PC-9 (cell line): ENCODE results near the gene PDK2. TPM values are rescaled to one million over a fixed set of nuclear protein-coding genes. Genes with fewer than 3 reads are reported as not detected.

Experiments used
- BruUV-seq: library from RNA; stranded (reverse); fragments of 400-500 nt; replicated peaks from 2 replicates; lab custom pipeline; 2021; lab: Mats Ljungman, UMichigan
- CTCF ChIA-PET: fragments of 300-600 bp; sonication (Branson Sonifier 250); formaldehyde crosslinking; loops from one replicate; lab custom pipeline; 2022; ENCODE audit warnings: antibody characterized with exemption; lab: Charles Lee
- POLR2A ChIA-PET: fragments of 300-600 bp; sonication (Branson Sonifier 250); formaldehyde crosslinking; loops from one replicate; lab custom pipeline; 2022; ENCODE audit warnings: antibody characterized with exemption; ENCODE audit not compliant: unreplicated experiment; lab: Charles Lee
- DNase-seq, 2 experiments: peaks; one replicate each; pipeline versions ENCODE4 v3.0.0 to v3.0.0-alpha.2; 2015 to 2022; ENCODE audit warnings: mixed read lengths in 1 of 2
- H2AFZ ChIP-seq: fragments of 200-600 bp; sonication (generic); 2 replicates; pipeline ENCODE4 v1.8.1; 2017; ENCODE audit warnings: antibody characterized with exemption
- H3F3A ChIP-seq: fragments of 200-600 bp; sonication (generic); 2 replicates; pipeline ENCODE4 v1.8.1; 2017; ENCODE audit warnings: antibody characterized with exemption, mild to moderate bottlenecking, low read depth; ENCODE audit not compliant: insufficient read depth
- H3K27ac ChIP-seq: fragments of 200-600 bp; sonication (generic); 2 replicates; pipeline ENCODE4 v1.6.1; 2016; ENCODE audit warnings: mixed run types
- H3K27me3 ChIP-seq: fragments of 200-600 bp; sonication (generic); 2 replicates; pipeline ENCODE4 v1.6.1; 2016; ENCODE audit warnings: low read depth, mixed run types; ENCODE audit not compliant: insufficient read depth
- H3K36me3 ChIP-seq: fragments of 200-600 bp; sonication (generic); 2 replicates; pipeline ENCODE4 v1.6.1; 2016; ENCODE audit warnings: low read depth, mixed run types
- H3K4me1 ChIP-seq: fragments of 200-600 bp; sonication (generic); replicated peaks from 2 replicates; pipeline ENCODE4 v1.6.1; 2016; ENCODE audit warnings: mixed run types; ENCODE audit not compliant: insufficient read depth
- H3K4me2 ChIP-seq: fragments of 200-600 bp; sonication (generic); 2 replicates; pipeline ENCODE4 v1.6.1; 2017; ENCODE audit warnings: mixed run types
- H3K4me3 ChIP-seq: fragments of 200-600 bp; sonication (generic); 2 replicates; pipeline ENCODE4 v1.6.1; 2016; ENCODE audit warnings: mixed run types
- H3K79me2 ChIP-seq: fragments of 200-600 bp; sonication (generic); 2 replicates; pipeline ENCODE4 v1.6.1; 2017; ENCODE audit warnings: low read depth, mixed run types
- H3K9me2 ChIP-seq: fragments of 200-600 bp; sonication (generic); 2 replicates; pipeline ENCODE4 v1.8.1; 2017; ENCODE audit warnings: mild to moderate bottlenecking; ENCODE audit not compliant: insufficient read depth
- H3K9me3 ChIP-seq: fragments of 200-600 bp; sonication (generic); 2 replicates; pipeline ENCODE4 v1.8.1; 2016; ENCODE audit warnings: low read depth; ENCODE audit not compliant: insufficient read depth
- H4K20me1 ChIP-seq: fragments of 200-600 bp; sonication (generic); 2 replicates; pipeline ENCODE4 v1.8.1; 2017; ENCODE audit not compliant: insufficient read depth
- EZH2 ChIP-seq: fragments of 200-600 bp; sonication (generic); IDR thresholded peaks from 2 replicates; pipeline ENCODE4 v1.8.0; 2017; ENCODE audit warnings: antibody characterized with exemption, low read depth
- intact Hi-C: fragments of 100-400 bp; cut with micrococcal nuclease; formaldehyde crosslinking; loops from one replicate; pipeline ENCODE4 v1.10.0; 2022; ENCODE audit not compliant: unreplicated experiment
- total RNA-seq: library from RNA; stranded (reverse); gene quantifications from 2 replicates; pipeline ENCODE4 v1.2.3, GENCODE V29; 2021
- TF ChIP-seq, protein P1 (sequence below): fragments of 200-600 bp; sonication (generic); conservative IDR thresholded peaks from 2 replicates; pipeline ENCODE4 v1.6.1; 2017; ENCODE audit warnings: mixed run types, antibody characterized with exemption, mild to moderate bottlenecking, moderate library complexity

The PDK2 gene
- total RNA-seq, 1 experiment from 2014 or later, result 58.7 TPM

DNA sequence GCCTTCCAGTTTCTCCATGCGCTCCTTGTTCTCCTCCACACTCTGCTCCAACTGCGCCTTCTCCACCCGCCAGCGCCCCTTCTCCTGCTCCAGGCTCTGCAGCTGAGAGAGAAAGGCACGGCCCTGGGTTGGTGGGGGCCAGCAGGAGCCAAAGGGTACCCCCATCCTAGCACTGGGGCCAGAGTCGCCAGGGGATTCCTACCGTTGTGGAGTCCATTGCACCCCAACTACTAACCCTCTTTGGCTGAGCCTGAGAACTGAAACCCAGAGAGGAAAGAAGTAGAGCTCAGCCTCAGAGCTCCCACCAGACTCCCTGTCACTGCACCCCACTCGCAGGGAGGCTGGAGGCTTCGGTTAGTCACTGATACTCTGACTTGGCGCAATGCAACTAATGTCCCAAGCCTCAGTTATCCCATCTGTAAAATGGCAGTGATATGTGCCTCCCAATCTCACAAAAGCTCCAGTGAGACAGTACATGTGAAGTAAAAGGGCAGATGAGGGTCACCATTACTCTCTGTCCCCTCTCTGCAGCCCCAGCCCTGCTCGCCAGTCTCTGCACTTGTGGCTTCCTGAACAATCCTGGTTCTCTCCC is 41.0 kb downstream of the PDK2 start:
- Histone ChIP-seq H3K36me3 (peaks cover 19% of the 10 kb centered on the region), H3K4me1 (peaks cover 9% of the 10 kb centered on the region; the same call in 1 of the 2 replicates), H3K4me3 (no peak overlapping the region), H3K79me2 (no peaks in the 10 kb centered on the region), H3F3A (peaks cover 20% of the 10 kb centered on the region), H4K20me1 (peaks cover 10% of the 10 kb centered on the region), H3K9me2 (no peaks in the 10 kb centered on the region), H3K27me3 (no peaks in the 10 kb centered on the region), H3K27ac (no peak overlapping the region), H2AFZ (no peak overlapping the region), H3K9me3 (no peaks in the 10 kb centered on the region), H3K4me2 (no peak overlapping the region)
- ChIA-PET POLR2A (no interaction called here), CTCF (no interaction called here)
- TF ChIP-seq, protein P1, sequence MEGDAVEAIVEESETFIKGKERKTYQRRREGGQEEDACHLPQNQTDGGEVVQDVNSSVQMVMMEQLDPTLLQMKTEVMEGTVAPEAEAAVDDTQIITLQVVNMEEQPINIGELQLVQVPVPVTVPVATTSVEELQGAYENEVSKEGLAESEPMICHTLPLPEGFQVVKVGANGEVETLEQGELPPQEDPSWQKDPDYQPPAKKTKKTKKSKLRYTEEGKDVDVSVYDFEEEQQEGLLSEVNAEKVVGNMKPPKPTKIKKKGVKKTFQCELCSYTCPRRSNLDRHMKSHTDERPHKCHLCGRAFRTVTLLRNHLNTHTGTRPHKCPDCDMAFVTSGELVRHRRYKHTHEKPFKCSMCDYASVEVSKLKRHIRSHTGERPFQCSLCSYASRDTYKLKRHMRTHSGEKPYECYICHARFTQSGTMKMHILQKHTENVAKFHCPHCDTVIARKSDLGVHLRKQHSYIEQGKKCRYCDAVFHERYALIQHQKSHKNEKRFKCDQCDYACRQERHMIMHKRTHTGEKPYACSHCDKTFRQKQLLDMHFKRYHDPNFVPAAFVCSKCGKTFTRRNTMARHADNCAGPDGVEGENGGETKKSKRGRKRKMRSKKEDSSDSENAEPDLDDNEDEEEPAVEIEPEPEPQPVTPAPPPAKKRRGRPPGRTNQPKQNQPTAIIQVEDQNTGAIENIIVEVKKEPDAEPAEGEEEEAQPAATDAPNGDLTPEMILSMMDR, result no peak
- no peak for TF ChIP-seq EZH2
- intact Hi-C loops, result no loop called here
- no TSS peak for BruUV-seq
- no peak for DNase-seq

DNA sequence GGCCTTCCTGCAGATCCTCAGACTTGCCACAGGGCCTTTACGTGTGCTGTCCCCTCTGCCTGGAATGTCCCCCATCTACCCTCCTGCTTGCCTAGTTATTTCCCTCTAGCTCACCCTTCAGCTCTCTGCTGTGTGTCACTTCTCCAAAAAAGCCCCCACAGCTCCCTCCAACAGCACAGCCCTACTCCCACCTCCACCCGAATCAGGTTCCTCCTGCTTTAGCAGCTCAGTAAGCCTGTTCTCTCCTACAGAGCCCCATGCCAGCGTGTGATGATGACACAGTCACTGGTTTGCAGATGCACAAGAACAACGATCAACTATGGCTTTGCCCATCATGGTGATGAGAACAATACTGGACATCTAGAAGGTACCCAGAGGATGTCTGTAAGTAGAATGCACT is 41.9 kb downstream of the PDK2 start:
- H3K27me3 ChIP-seq, result no peaks in the 10 kb centered on the region
- CTCF ChIA-PET, result interaction anchor here (0.6 kb wide), 1 partner anchor 136 kb away, joined by 3 read pairs; no protein-coding TSS in a partner anchor

DNA sequence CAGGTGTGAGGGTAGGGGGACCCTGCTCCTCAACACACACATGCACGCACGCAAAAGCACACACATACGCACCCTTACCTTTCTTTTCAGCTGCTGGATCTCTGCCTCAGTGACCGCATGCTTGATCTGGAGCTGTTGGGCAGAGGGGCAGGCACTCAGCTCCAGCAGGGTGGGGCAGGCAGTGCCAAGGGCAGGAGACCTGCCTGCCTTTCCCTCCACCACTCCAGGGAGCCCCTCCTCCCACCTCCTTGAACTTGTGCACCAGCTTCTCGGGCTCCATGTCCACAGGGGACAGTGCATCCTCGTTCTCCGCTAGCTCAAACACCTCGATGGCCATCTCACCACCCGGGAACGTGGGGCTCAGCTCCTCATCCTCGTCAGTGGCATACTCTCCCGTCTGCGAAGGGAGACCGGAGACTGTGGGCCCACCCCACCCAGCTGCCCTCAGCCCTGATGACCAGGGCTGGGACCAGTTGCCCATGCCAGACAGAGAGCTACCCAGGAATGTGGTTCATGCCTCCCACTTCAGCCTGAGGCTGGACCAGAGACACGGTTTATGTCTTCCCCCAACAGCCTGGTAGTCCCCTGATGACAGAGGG is 44.1 kb downstream of the PDK2 start:
- no peaks in the 10 kb centered on the region for H3K9me2 ChIP-seq
- no peak overlapping the region for H3K4me2 ChIP-seq
- CTCF ChIA-PET, result interaction anchor here (0.7 kb wide), 1 partner anchor 21 kb away, joined by 3 read pairs; no protein-coding TSS in a partner anchor
- H3K4me3 ChIP-seq, result no peak overlapping the region
- no peak for DNase-seq
- peaks cover 22% of the 10 kb centered on the region for H4K20me1 ChIP-seq
- peaks cover 5% of the 10 kb centered on the region for H3K4me1 ChIP-seq
- no peaks in the 10 kb centered on the region for H3K9me3 ChIP-seq
- H3K27me3 ChIP-seq, result no peaks in the 10 kb centered on the region
- H3K36me3 ChIP-seq, result peaks cover 37% of the 10 kb centered on the region
- TF ChIP-seq, protein P1, result no peak
- no peak for TF ChIP-seq EZH2
- no TSS peak for BruUV-seq
- intact Hi-C loops, result no loop called here
- H3F3A ChIP-seq, result peaks cover 3% of the 10 kb centered on the region
- H3K27ac ChIP-seq, result no peak overlapping the region
- POLR2A ChIA-PET, result interaction anchor here (0.6 kb wide), 1 partner anchor 9 kb away, joined by 4 read pairs; no protein-coding TSS in a partner anchor
- H2AFZ ChIP-seq, result no peak overlapping the region
- no peaks in the 10 kb centered on the region; the same call in 1 of the 2 replicates for H3K79me2 ChIP-seq

More for the DNA sequence above, 41.9 kb downstream of the PDK2 start:
- intact Hi-C loops, result no loop called here
- no TSS peak for BruUV-seq
- Histone ChIP-seq H3K9me2 (no peaks in the 10 kb centered on the region), H4K20me1 (peaks cover 13% of the 10 kb centered on the region), H3K4me2 (no peak overlapping the region), H3F3A (peaks cover 20% of the 10 kb centered on the region), H3K4me1 (peaks cover 9% of the 10 kb centered on the region; the same call in 1 of the 2 replicates), H2AFZ (no peak overlapping the region), H3K27ac (no peak overlapping the region), H3K9me3 (no peaks in the 10 kb centered on the region), H3K79me2 (no peaks in the 10 kb centered on the region), H3K4me3 (no peak overlapping the region), H3K36me3 (peaks cover 25% of the 10 kb centered on the region)
- TF ChIP-seq EZH2, result no peak
- TF ChIP-seq, protein P1, result no peak
- DNase-seq, result no peak
- POLR2A ChIA-PET, result no interaction called here
